Measurements from ENCODE around the gene PSME1.

Gene PSME1

GRCh38 chr14:24177891-24178290 is 41.9 kb downstream of the PSME1 start:
- DNase-seq, result no peak

- no peak for DNase-seq
These were observed 42.6 kb downstream of the PSME1 start for GRCh38 chr14:24178399-24179178.

DNA sequence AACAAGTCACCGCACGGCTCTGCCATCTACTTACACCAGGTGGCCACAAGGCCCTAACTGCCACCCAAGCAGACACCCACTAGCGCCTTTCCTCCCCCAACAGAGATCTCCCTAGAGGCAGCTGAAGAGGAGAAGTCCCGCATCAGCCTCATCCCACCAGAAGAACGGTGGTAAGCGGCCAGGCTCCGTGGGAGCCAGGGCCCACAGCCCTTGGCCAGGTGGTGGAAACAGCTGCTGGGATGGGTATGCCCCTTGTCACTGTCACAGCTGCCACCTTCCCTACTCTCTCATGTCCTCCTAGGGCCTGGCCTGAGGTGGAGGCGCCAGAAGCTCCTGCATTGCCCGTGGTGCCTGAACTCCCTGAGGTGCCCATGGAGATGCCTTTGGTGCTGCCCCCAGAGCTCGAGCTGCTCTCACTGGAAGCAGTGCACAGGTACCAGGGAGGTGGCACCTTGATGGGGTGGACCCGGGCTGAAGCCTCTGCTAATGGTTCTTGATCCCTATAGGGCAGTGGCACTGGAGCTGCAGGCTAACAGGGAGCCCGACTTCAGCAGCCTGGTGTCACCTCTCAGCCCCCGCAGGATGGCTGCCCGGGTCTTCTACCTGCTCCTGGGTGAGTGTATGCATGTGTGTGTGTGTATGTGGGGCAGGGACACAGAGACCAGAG is 43.4 kb downstream of the PSME1 start:
- no peak for DNase-seq

DNA sequence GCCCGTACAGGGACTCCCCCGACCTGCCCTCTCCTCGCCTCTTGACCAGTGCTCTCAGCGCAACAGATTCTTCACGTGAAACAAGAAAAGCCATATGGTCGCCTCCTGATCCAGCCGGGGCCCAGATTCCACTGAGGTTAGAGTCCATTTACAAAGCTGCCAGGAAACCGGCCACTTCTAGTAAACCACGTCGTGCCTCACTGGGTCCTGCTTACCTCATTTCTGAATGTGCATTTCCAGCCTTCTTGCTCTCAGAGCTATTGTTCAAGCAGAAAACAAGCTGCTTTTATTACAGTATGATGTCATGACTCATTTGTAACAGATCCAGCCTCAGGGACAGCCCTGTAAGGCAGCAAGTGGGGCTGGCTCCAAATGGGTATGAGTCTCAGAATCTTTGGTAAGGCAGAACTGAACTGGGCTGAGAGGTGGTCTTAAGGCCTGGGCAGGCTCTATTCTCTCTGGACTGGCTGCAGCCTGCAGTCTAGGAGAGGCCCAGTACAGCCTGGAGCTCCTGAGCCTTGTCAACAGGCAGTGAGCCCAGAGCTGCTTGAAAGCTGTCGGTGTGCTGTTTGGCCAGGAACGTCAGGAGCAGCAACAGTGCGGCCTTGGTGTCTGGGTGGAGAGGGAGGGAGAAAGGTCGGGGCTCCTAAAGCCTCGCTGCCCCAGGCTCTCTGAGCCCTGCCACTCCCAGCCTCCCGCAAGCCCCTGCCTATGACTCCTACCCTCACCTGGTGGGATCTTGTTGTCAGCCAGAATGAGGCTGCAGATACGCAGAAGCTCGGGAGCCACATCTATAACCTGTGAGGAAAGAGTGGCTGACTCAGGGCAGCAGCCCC is 44.2 kb downstream of the PSME1 start:
- DNase-seq, result no peak

GRCh38 chr14:24181371-24182077 is 45.5 kb downstream of the PSME1 start:
- no peak for DNase-seq

DNA sequence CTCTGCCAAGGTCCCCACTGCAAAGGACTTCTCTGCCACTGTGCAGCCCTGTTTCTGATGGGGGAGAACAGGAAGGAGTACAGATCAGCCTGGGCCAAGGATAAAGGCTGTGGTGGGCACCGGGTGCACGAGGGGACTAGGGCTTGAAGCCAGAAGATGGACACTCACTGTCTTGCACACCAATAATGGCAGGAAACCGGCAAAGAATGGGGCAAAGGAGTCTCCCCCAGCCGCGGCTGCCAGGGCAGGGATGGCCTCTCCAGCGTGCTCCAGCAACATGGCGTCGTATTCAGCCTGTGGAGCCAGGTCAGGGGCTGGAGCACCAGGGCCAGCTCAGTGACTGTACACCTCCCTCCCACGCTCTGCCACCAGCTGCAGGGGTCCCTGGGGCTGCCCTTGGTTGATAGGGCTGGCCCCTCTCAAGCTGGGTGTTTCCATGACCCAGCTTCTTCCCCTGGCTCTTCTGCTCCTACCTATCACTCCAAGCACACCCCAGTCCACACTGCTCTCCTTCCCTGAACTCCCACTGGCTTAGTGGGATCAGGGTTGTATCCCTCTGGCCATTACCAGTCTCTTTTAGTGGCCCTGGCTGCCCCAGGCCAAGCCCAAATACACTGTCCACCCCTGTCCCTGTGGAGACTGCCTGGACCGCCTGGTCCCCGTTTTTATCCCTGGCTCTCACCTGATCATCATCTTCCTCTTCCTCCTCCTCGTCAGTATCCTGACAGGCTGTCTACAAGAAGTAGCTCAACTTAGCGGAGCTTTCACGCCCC is 46.3 kb downstream of the PSME1 start:
- DNase-seq, result no peak

DNA sequence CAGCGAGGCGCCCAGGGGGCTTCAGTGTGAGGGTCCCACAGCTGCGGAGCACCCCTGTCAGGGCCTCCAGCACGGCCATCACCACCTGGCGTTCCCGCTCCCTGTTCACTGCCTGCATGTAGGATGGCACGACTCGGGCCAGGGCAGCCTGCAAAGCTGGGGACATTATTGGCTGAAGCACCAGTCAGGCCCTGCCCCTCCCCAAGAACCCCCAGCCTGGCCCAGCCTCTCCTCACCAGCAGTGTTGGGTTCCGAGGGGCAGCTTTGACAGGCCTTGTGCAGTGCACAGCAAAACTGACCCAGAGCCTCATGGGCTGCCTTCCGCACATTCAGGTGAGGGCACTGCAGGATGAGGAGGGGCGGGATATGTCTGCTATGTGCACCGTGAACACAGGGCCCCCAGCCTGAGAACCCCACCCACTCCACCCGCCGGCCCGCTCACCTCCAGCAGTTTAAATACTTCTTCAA is 47.1 kb downstream of the PSME1 start:
- DNase-seq, result no peak

GRCh38 chr14:24184104-24184970 is 48.3 kb downstream of the PSME1 start:
- DNase-seq, result no peak

DNA sequence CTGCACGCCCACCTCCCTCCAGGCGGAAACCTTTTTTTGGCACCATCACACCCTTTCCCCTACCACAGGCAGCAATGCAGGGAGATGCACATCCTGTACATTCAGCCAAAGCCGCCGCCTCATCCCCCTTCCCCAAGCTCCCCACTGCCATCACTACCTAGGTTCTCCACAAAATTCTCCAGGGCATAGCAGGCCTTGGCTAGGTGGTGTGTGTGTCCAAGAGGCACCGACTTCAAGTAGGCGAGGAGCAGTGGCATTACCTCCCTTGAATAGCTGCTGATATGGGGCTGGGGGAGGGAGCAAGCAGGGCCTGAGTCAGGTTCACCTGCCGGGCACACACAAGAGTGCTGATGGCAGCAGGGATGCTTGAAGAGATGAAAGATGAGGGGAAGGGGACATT is 49.0 kb downstream of the PSME1 start:
- no peak for DNase-seq

- no peak for DNase-seq
These were observed 49.7 kb downstream of the PSME1 start for GRCh38 chr14:24185741-24186140.

GRCh38 chr14:24186831-24187538 is 51.0 kb downstream of the PSME1 start:
- DNase-seq, result no peak

DNA sequence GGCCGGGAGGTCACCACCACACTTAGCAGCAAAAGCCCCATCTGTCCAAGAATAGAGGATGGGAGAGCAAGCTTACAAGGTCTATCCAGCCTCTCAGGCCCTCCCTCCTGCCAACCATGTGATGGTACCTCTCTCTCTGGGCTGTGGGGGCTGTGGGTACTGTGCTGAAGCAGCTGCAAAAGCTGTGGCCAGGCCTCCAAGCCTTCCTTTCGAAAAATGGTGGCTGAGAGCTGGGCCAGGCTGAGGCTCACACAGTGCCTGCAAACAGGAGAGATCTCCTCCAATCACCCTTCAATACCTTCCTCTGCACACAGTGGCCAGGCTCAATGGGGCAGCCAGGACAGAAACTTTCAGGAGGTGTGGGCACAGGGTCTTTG is 51.5 kb downstream of the PSME1 start:
- DNase-seq, result no peak
